T-helper 1 cell treated with Interleukin-12 subunit alpha and Interleukin-12 subunit beta and Interleukin-4 antibody, amounts not matched to agents 30 μg/mL and 1 μg/mL, for 36 hours (primary cell): Measurements from ENCODE around the gene RPP40.
A peak's percentile ranks its signal among the peaks of the same experiment; 100 is the strongest.
"Not testable (repeated sequence)": the region's sequence is repeated elsewhere in the genome, so short reads cannot be mapped to it uniquely, and the experiment has no call there.

Experiments used
- H3K27ac Mint-ChIP-seq: one replicate; pipeline ENCODE4 v1.8.0; 2021; ENCODE audit warnings: mild to moderate bottlenecking, mixed read lengths
- H3K27me3 Mint-ChIP-seq: one replicate; pipeline ENCODE4 v1.8.0; 2021; ENCODE audit warnings: low read depth, mixed read lengths
- H3K36me3 Mint-ChIP-seq: one replicate; pipeline ENCODE4 v1.8.0; 2021; ENCODE audit warnings: low read depth, mixed read lengths
- H3K4me1 Mint-ChIP-seq: one replicate; pipeline ENCODE4 v1.8.0; 2021; ENCODE audit warnings: low read depth, mixed read lengths
- H3K4me3 Mint-ChIP-seq: one replicate; pipeline ENCODE4 v1.8.0; 2021; ENCODE audit warnings: mild to moderate bottlenecking, moderate library complexity, mixed read lengths
- H3K9me3 Mint-ChIP-seq: one replicate; pipeline ENCODE4 v1.8.0; 2021; ENCODE audit warnings: mixed read lengths

Gene RPP40

DNA sequence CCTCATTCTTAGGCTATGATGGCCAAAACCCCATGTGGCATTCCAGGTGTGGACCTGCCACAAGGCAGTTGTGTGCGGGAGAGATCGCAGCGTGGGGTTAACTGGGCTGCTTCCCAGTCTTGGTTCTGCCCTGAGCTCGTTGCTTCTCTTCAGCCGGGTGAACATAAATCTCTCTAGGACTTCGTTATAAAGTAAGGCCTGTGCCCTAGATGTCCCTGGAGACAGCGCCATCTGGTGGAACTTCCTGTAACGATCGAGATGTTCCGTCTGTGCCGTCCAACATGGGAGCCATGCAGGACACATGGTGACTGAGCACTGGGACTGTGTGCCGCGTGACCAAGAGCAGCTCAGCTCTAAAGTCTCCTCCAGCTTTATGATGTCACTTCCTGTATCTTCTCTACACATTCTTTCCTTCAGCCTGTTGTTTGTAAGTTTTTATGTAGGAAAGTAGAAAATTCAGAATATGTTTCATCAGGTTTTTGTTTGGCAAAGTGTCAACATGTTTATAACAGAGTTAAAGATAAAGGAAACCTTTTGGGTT is 26.8 kb upstream of the RPP40 start:
- Mint-ChIP-seq H3K27ac (no peak overlapping the region), H3K27me3 (peaks cover 5% of the 10 kb centered on the region), H3K9me3 (no peaks in the 10 kb centered on the region), H3K36me3 (no peaks in the 10 kb centered on the region), H3K4me1 (peaks cover 9% of the 10 kb centered on the region), H3K4me3 (no peak overlapping the region)

DNA sequence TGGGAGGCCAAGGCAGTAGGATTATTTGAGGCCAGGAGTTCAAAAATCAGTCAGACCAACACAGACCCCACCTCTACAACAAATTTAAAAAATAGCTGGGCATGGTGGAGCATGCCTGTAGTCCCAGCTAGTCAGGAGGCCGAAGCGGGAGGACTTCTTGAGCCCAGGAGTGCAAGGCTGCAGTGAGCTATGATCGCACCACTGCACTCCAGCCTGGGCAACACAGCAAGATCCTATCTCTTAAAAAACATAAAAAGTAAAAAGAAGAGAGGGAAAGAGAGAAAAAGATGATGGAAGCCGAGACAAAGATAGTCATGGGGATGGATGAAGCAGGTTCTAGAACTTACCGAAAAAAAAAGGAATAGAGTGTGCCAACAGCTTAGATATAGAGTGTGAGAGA is 25.8 kb upstream of the RPP40 start:
- Mint-ChIP-seq H3K9me3 (no peaks in the 10 kb centered on the region), H3K4me3 (no peak overlapping the region), H3K27ac (no peak overlapping the region), H3K27me3 (peaks cover 5% of the 10 kb centered on the region), H3K36me3 (no peaks in the 10 kb centered on the region), H3K4me1 (peaks cover 9% of the 10 kb centered on the region)

DNA sequence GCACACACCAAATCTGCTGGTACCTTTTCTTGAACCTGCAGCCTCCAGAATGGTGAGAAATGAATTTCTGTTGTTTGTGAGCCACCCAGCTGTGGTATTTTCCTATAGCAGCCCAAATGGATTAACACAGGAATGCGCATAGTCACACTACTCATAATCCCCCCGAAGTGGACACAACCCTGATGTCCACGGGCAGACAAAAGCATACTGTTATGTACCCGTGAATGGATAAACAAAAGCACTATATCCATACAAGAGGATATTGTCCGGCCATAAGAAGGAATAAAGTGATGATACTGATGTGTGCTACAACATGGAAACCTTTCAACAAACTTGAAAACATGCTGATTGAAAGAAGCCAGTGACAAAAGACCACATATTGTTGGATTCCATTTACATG is 25.1 kb upstream of the RPP40 start:
- Mint-ChIP-seq H3K9me3 (no peaks in the 10 kb centered on the region), H3K4me1 (peaks cover 9% of the 10 kb centered on the region)

GRCh38 chr6:5028301-5028700 is 24.5 kb upstream of the RPP40 start:
- Mint-ChIP-seq H3K36me3 (no peaks in the 10 kb centered on the region), H3K4me3 (no peak overlapping the region), H3K27me3 (peaks cover 5% of the 10 kb centered on the region), H3K9me3 (no peaks in the 10 kb centered on the region), H3K27ac (no peak overlapping the region), H3K4me1 (peaks cover 9% of the 10 kb centered on the region)

More for the DNA sequence above, 25.1 kb upstream of the RPP40 start:
- Mint-ChIP-seq H3K36me3 (no peaks in the 10 kb centered on the region), H3K27me3 (peaks cover 5% of the 10 kb centered on the region), H3K27ac (no peak overlapping the region), H3K4me3 (no peak overlapping the region)

DNA sequence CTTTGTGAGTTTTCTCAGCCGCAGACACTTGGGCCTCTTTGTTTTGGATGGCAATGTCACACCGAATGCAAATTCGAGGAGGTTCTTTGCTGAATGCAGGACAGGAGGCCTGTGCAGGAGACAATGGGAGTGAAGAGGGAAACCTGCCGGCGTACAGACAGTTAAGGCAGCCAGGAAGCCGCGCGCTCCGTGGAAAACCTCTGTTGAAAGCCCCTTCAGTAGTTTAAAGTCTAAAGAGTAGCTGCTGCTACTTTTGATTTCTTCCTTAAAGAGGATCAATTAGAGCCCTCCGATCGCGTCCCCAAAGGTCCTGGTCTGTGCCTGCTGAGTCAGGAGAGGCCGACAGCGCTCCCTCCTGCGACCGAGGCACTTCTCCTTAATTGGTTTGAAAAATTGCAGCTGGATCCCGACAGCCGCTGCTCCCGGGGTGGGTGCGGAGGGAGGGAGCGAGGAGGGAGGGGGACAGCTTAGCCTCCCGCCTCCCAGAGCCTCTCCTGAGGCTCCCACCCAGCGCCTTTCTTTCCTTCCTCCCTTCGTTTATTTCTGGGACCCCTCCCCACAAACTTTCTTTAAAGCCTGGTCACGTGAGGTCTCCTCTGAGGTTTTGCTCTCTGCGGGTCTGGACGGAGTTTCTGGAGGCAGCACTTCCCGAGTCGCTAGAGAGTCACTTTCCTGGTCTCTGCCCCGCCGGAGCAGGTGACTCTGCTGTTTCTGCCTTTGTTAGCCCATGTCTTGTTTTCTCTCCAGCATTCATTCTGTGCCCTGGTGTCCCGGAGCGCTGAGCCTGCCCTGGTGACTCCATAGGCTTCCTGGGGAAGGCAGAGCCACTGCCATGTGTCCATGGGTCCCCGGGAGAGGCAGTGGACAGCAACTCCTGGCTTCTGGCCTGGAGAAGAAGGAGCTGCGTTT is 22.3 kb upstream of the RPP40 start:
- Mint-ChIP-seq H3K4me1 (peaks cover 9% of the 10 kb centered on the region), H3K9me3 (no peaks in the 10 kb centered on the region), H3K27me3 (peaks cover 5% of the 10 kb centered on the region), H3K27ac (no peak overlapping the region), H3K4me3 (peak overlapping the region; percentile 58), H3K36me3 (no peaks in the 10 kb centered on the region)

DNA sequence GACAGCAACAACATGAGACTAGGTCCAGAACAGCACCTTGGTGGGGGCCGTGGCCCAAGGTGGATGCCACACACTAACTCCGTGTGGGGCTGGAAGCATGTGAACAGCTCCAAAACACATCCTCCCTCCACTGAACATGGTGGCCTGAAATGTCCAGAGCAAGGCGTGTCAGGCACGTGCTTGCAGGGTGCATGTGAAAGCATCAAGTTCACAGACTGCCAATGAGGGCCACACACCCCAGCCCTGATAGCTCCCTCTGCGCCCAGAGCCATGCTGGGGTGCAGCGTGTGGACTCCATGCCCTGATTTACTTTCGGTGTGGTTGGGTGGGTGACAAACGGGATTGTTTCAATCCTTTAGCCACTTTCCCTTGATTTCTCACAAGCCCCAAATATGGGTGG is 20.1 kb upstream of the RPP40 start:
- Mint-ChIP-seq H3K4me1 (peaks cover 3% of the 10 kb centered on the region), H3K9me3 (peaks cover 7% of the 10 kb centered on the region), H3K27me3 (peaks cover 9% of the 10 kb centered on the region), H3K4me3 (no peak overlapping the region), H3K36me3 (no peaks in the 10 kb centered on the region), H3K27ac (no peak overlapping the region)

DNA sequence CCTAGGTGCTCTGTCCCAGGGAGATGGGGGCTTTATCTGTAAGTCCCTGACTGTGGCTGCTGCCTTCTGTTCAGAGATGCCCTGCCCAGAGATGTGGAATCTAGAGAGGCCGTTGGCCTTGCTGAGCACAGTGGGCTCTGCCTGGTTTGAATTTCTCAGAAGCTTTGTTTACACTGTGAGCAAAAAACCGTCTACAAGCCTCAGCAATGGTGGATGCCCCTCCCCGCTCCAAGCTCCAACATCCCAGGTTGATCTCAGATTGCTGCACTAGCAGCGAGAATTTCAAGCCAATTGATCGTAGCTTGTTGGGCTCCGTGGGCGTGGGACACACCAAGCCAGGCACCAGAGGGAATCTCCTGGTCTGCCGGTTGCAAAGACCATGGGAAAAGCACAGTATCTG is 16.3 kb upstream of the RPP40 start:
- Mint-ChIP-seq H3K27me3 (peaks cover 24% of the 10 kb centered on the region), H3K9me3 (peaks cover 13% of the 10 kb centered on the region), H3K36me3 (no peaks in the 10 kb centered on the region), H3K4me3 (no peak overlapping the region), H3K27ac (no peak overlapping the region), H3K4me1 (no peaks in the 10 kb centered on the region)

DNA sequence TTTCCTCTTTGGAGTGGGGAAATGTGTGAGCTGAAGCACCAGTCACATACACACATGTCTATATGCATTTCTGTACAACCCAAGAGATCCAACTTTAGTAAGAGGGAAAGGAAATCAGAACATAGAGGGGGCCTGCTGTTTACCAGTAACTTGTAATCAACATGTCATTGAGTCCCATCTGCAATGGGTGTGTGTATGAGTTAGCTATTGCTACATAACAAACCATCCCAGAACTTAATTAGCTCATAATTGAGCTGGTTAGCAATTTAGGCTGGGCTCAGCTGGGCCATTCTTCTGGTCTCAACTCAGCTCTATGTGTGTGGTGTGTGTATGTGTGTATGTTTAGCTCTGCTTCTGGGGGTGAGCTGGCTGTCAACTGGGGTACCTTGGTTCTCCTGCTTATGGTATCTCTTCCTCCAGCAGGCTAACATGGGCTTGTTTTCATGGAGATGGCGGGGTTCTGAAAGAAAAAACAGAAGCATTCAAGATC is 10.3 kb upstream of the RPP40 start:
- H3K27ac Mint-ChIP-seq = no peak overlapping the region
- no peaks in the 10 kb centered on the region for H3K4me1 Mint-ChIP-seq
- H3K9me3 Mint-ChIP-seq = peaks cover 12% of the 10 kb centered on the region
- no peak overlapping the region for H3K4me3 Mint-ChIP-seq
- H3K36me3 Mint-ChIP-seq = no peaks in the 10 kb centered on the region
- peaks cover 22% of the 10 kb centered on the region for H3K27me3 Mint-ChIP-seq

DNA sequence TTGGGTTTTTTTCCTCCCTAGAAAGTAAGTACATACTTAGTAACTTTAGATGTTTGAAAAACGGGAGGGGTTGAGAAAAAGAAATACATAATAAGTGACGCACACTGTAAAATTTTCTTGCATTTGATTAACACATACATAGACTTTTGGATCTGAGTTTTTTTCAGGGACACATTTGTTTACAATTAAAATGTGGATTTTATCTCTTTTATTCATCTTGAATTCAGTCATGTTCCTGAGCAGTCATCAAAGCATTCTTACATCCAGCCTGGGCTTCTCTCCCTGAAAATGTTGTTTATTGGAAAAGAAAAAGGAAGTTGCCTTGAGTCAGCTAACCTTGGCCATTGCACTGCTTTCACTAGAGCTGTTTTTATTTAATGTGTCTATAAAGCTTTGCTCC is 8.7 kb upstream of the RPP40 start:
- H3K4me1 Mint-ChIP-seq = no peaks in the 10 kb centered on the region
- H3K4me3 Mint-ChIP-seq = no peak overlapping the region
- no peak overlapping the region for H3K27ac Mint-ChIP-seq
- H3K36me3 Mint-ChIP-seq = no peaks in the 10 kb centered on the region
- peaks cover 8% of the 10 kb centered on the region for H3K9me3 Mint-ChIP-seq
- peaks cover 9% of the 10 kb centered on the region for H3K27me3 Mint-ChIP-seq

- no peaks in the 10 kb centered on the region for H3K36me3 Mint-ChIP-seq
- H3K4me1 Mint-ChIP-seq = no peaks in the 10 kb centered on the region
- H3K4me3 Mint-ChIP-seq = no peak overlapping the region
- peaks cover 8% of the 10 kb centered on the region for H3K9me3 Mint-ChIP-seq
- H3K27ac Mint-ChIP-seq = no peak overlapping the region
- peaks cover 4% of the 10 kb centered on the region for H3K27me3 Mint-ChIP-seq
These were observed 7.5 kb upstream of the RPP40 start for GRCh38 chr6:5011346-5011745.

DNA sequence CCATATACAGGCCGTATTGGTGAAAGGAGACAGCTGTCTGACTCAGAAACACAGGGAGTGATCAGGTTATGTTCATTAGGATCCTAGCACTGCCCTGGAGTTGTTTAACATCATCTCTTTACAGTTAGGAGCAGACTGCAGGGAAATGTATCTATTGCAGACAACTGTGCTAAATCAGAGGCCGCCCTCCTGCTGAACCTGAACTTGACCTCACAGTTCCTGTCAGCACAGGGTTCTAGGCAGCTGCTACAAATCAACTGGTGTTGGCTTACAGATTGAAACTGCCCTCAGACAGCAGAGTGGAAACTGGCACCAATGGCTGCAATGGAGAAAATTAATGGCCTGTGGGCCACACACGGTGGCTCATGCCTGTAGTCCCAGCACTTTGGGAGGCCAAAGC is 3.7 kb upstream of the RPP40 start:
- Mint-ChIP-seq H3K4me3 (no peak overlapping the region), H3K27me3 (no peaks in the 10 kb centered on the region), H3K36me3 (no peaks in the 10 kb centered on the region), H3K9me3 (no peaks in the 10 kb centered on the region), H3K27ac (no peak overlapping the region), H3K4me1 (peaks cover 9% of the 10 kb centered on the region)

DNA sequence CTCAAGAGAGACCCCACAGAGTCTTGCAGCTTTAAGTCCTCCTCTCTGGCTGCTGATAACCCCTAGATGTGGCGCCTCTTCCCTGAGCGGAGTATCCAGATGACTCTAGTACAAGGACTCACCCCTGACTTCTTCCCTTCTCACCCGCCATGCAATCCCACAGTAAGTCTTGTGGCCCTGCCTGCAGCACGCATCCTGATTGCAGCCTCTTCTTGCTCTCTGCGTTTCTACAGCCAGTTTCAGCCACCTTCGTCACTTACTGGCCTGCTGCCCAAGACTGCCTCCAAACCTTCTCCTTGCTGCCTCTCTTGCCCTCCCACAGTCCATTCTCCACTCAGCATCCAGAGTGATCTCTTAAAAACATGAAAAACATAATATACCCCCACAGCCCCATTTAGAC is 2.4 kb upstream of the RPP40 start:
- Mint-ChIP-seq H3K4me1 (peaks cover 9% of the 10 kb centered on the region), H3K27ac (no peak overlapping the region), H3K36me3 (no peaks in the 10 kb centered on the region), H3K4me3 (no peak overlapping the region), H3K27me3 (no peaks in the 10 kb centered on the region), H3K9me3 (no peaks in the 10 kb centered on the region)

GRCh38 chr6:5005038-5005433 is 1.2 kb upstream of the RPP40 start:
- not testable (repeated sequence) for H3K27ac Mint-ChIP-seq, H3K4me3 Mint-ChIP-seq, H3K27me3 Mint-ChIP-seq, H3K36me3 Mint-ChIP-seq, H3K9me3 Mint-ChIP-seq, H3K4me1 Mint-ChIP-seq

DNA sequence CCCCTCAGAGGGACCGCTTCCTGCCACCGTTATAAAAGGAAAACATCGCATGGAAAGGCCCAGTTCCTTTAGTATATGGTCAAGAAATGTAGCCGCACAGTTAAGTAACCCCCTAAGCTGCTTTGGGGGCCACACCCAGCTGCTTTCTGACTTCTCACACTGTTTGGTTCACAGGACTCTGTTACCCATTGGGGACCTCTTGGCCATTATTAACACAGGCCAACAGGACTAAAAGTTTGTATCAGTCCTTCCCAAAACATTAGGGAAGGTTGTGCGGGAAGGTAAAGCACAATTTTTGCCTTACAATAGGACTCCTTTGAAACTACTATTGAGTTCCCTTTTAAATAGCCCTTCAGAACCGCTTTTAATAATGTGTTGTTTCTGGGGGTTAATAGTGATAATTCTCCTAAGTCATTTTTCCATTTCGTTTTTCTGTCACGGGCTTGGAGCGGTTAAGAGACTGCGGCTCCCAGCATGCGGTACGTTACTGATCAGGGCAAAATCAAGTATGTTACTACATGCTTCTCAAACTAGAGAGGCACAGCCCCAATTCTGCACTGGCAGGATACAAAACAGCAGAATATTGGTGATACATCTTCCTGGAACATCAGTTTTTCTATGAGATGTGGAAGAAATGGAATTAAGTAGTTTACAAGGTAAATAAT is 668 bp upstream of the RPP40 start:
- Mint-ChIP-seq H3K27ac (peak overlapping the region; percentile 86), H3K9me3 (no peaks in the 10 kb centered on the region), H3K36me3 (no peaks in the 10 kb centered on the region), H3K4me1 (peaks cover 9% of the 10 kb centered on the region), H3K4me3 (peak overlapping the region; percentile 94), H3K27me3 (no peaks in the 10 kb centered on the region)

DNA sequence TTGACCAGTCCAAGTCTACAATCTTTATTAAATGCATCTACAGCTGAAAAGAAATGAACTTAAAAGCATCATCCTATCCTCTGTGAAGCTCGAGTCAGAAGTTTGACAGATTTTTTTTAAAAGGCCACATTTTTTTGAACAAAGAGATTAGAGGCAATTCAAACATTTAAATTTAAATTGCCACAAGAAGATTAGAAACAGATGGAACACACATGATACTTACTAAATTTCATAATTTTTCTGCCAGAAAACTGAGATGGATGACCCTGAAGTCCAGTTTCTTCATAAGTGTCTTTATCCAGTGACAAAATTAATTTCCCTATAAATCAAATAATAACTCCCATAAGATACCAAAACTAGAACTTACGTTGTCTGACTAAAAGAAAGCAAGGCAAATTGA is 4.3 kb downstream of the RPP40 start:
- Mint-ChIP-seq H3K9me3 (no peaks in the 10 kb centered on the region), H3K4me1 (peaks cover 7% of the 10 kb centered on the region), H3K36me3 (peaks cover 5% of the 10 kb centered on the region), H3K4me3 (no peak overlapping the region), H3K27me3 (no peaks in the 10 kb centered on the region), H3K27ac (no peak overlapping the region)
